GM12801 (cell line): ENCODE results near the gene OR2F2.

Source experiments
- TF ChIP-seq, protein P1 (sequence below): IDR thresholded peaks from one replicate; pipeline ENCODE4 v1.5.1; 2011; ENCODE audit warnings: control low read depth; ENCODE audit not compliant: insufficient read length; ENCODE audit errors: extremely low read depth

The OR2F2 gene

DNA sequence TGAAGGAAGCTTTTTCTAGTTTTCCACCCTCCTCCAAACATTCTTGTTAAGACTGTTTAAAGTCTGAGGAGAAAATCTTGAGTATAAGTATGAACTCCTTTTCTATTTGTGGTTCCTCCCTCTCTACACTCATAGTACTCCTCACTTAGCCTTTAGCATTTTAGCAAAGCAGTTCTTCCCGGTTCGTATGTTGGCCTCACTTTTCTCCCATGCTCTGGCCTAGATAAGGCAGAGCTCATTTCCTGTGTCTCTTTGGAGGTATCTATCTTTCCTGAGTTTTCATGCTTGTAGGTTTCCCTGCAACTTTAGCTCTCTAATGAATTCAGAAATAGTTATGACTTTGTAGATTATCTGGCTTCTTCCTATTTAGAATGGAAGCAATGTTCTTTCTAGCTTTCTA lies 13.7 kb downstream of the OR2F2 start:
- TF ChIP-seq, protein P1, sequence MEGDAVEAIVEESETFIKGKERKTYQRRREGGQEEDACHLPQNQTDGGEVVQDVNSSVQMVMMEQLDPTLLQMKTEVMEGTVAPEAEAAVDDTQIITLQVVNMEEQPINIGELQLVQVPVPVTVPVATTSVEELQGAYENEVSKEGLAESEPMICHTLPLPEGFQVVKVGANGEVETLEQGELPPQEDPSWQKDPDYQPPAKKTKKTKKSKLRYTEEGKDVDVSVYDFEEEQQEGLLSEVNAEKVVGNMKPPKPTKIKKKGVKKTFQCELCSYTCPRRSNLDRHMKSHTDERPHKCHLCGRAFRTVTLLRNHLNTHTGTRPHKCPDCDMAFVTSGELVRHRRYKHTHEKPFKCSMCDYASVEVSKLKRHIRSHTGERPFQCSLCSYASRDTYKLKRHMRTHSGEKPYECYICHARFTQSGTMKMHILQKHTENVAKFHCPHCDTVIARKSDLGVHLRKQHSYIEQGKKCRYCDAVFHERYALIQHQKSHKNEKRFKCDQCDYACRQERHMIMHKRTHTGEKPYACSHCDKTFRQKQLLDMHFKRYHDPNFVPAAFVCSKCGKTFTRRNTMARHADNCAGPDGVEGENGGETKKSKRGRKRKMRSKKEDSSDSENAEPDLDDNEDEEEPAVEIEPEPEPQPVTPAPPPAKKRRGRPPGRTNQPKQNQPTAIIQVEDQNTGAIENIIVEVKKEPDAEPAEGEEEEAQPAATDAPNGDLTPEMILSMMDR: no peak

- TF ChIP-seq, protein P1: no peak
These were observed 18.4 kb downstream of the OR2F2 start for GRCh38 chr7:143953421-143953820.

- TF ChIP-seq, protein P1: no peak
These were observed 19.1 kb downstream of the OR2F2 start for GRCh38 chr7:143954135-143954534.

DNA sequence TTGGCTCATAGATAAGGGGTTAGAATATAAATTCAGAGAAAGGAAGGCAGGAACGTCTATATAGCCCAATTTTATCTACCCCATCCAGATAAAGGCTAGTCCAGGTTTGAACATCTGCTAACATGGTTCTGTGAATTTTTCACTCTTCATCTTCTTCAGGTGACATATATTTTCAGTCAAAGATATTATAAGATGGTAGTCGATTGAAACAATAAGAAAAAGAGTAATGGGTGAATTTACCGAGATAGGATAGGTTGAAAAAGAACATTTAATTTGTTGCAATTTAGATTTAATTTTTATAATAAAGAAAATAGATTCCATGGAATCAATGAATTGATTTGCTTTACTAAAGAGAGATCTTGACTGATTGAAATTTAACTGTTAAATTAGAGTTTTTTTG lies 19.5 kb downstream of the OR2F2 start, which contains the start of gene OR2F1:
TSS of gene OR2F1 (plus strand) at position 301 of the 400 bp plus-strand sequence. CDS start 5,127 bp downstream, outside the sequence.
- TF ChIP-seq, protein P1: no peak

DNA sequence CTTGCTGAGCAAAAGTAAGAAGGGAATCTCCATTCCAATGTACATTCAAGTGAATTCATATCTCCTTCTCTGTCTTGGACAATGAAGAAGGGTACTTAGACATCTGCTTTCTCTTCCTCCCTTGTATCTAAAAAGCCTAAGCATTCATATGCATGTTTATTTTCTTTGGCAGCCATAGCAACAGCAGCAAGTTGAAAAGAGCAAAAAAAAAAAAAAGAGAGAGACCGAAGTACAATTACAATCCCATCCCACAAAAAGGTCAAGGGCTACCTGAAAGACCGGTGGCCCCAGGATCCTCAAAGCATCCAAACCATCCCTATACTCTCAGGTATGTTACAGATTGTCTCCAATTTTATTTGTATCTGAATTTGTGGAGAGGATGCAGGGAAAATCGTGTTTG lies 23.7 kb downstream of the OR2F2 start:
- TF ChIP-seq, protein P1: no peak

- TF ChIP-seq, protein P1: no peak
These were observed 26.0 kb downstream of the OR2F2 start for GRCh38 chr7:143960813-143961610.

DNA sequence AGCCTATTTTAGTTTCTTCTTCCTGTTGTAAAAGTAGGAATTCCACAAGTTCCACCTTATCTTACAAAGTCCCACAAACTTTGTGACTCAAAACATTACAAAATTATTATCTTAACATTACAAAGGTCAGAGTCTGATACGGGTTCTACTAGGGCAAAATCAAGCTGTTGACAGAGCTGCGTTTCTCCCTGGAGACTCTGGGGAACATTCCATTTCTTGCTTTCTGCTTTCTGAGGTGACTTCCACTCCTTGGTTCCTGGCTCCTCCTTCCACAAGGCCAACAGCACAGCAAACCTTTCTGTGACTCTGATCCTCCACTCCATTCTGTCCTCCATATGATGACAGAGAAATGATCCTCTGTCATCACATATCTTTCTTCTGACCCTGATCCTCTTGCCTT lies 30.2 kb downstream of the OR2F2 start:
- TF ChIP-seq, protein P1: no peak
